COLO829 (cell line): ENCODE results near the gene DHX16.

Experiments used
- DNase-seq: peaks from one replicate; pipeline ENCODE4 v3.0.0; 2012; ENCODE audit warnings: low spot score

Gene DHX16

DNA sequence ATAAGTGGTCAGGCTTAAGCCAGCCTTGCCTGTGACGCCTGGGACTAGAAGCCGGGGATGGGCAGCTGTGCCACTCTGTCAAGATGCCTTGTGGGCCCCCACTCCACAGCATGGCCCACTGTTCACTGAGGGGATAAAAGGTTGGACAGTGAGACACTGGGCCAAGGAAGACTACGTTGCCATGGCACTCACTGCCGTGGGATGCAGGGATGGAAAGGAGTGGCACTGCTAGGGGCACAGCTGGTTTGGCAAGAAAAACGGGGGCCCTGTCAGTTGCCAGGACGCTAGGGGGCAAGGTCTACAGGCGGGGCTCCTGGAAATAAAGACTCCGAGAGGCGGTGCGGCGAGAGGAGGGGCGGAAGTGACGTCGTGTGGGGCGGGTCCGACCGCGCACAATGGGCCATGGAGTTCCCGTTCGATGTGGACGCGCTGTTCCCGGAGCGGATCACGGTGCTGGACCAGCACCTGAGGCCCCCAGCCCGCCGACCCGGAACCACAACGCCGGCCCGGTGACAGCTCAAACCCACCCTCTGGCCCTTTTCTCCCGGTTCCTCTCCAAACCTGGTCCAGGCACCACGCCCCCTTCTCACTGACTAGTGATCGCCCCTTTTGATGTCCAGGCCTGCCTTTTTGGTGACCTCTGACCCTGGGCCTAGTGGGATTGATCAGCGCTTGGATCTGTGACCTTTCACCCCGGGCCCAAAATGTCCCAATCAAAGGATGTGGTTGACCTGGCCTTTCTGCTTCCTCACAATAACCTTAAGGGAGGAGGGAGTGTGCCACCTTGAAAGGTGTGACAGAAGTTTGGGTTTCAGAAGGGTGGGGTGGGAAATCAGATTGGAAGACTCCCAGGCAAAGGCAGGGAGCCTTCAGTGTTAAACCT lies 46.1 kb downstream of the DHX16 start, which contains the start of gene ATAT1:
Gene ATAT1 (plus strand): TSS at position 391 of the 883 bp plus-strand sequence.
- DNase-seq, result peak; percentile 91

DNA sequence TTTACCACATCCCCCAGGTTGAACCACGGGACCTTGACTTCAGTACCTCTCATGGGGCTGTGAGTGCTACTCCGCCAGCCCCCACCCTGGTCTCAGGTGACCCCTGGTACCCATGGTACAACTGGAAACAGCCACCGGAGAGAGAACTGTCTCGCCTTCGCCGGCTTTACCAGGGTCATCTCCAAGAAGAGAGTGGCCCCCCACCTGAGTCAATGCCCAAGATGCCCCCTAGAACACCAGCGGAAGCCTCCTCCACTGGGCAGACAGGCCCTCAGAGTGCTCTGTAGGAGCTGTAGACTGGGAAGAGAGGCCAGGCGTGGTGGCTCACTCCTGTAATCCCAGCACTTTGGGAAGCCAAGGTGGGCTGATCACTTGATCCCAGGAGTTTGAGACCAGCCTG lies 47.3 kb downstream of the DHX16 start:
- DNase-seq, result no peak

- DNase-seq, result no peak
Observed at GRCh38 chr6:30619561-30619960, 53.2 kb downstream of the DHX16 start.

DNA sequence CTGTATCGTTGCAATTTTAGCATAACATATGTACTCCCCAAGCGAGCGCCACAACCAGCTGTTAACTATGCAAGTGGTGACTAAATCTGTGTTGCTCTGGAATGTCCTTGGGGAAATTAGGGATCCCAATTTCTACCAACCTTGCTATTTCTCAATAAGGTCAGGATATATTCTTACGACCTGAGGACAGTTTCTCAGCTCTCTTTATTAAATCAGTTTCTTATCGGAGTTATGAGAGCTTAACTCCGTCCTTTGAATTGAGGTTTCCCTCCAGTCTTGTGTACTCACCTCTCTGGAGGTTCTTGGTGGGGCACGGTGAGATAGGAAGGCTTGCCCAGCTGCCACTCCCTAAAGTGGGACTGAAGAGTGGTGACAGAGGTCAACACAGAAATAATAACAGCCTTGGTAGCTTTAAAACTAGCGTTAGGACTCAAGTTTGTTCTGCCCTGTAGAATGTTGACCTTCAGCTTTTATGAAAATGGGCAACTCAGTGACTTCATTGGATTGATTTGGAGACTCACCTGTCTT lies 54.5 kb downstream of the DHX16 start:
- no peak for DNase-seq

GRCh38 chr6:30617565-30618269 lies 55.1 kb downstream of the DHX16 start, which contains the start of gene MRPS18B:
Gene MRPS18B, plus strand, starts transcription at chr6:30617840. Its CDS starts 26 bp downstream, at chr6:30617866.
- DNase-seq, result peak; percentile 99

GRCh38 chr6:30616811-30617564 lies 55.8 kb downstream of the DHX16 start, which contains the start of gene PPP1R10:
Gene PPP1R10, minus strand, starts transcription at chr6:30617243. Its CDS starts 7,299 bp downstream, at chr6:30609944.
- DNase-seq, result peak; percentile 100

GRCh38 chr6:30615958-30616810 lies 56.6 kb downstream of the DHX16 start:
- no peak for DNase-seq

DNA sequence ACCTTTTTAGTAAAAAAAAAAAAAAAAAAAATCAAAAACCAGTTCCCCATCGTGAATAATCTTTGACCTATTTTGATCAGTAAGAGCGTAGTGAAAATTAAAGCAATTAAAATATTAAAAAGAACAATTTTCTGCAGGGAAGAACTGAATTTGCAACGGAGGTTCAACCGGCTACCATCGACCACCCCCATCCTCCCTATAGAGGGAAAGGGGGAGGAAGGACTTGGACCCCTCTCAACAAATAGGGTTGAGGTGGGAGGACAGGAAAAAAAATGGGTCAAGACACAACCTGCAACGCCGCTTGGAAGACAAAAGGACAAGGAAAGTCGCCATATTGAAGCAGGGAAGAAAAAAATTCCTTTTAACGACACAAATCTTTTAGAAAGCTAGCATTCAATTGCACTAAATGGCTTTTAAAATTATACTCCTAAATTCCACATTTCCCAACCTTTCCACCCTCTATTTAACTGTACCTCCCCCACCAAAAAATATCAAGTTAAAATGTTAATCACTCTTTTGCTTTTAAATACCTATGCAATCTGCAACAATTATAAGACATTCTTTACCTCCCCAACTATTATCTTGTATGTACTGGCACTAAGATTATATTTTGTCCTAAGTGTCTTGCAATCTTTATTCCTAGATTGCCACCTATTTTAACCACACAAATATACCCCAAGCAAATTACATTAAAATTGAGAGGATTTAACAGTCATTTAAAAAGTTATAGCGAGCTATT lies 57.4 kb downstream of the DHX16 start:
- DNase-seq, result no peak

DNA sequence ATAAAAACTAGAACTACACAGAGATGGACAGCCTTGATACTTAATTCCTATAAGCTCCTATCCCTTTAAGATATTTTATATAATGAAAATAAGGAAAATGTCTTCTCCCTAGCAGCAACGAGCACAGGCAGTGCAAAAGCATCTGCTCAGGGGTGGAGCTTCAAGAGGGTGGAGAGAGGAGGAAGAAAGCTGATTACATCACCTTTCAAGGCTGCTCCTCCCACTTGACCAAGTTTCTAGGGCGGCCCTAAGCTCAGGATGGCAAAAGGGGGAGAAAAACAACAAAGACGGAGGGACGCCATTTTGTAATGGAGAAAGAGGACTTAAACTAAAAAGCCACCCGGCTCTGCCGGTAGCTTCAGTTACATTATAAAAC lies 58.0 kb downstream of the DHX16 start:
- DNase-seq, result peak; percentile 97

- no peak for DNase-seq
Observed at GRCh38 chr6:30614044-30614842, 58.6 kb downstream of the DHX16 start.

DNA sequence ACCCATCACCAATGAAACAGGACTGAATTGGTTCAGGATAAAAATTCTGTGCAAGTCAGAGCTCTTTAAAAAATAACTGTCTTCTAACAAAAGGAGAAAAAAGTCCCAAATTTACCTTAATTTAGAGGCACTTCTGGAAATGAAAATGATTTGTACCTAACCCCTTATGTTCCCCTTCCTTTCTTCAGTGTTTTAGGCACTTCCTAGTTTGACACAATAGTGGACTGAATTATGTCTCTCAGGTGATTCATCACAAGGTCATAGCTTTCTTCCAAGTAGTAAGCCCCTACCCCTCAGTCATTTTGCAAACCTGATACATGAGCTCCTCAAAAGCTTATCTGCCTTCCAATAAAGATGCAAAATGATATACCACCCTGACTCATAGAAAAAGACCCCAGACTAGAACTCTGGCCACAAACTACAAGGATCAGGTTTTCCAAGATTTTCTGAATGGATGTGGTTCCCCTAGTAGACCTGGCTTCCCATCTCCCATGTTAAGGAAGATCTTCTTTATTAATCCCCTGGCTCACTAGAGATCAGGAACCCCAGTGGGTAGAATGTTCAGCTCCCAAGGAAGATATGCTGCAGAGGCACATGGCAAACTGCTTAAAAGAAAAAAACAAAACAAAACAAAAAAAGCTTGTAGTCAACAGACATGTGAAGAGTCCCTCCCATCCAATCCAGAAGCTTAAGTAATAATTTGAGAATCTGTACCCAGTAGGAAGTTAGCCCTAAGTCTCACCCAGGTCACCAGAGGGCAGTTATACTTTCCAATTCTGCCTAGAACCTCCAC lies 59.4 kb downstream of the DHX16 start:
- no peak for DNase-seq

GRCh38 chr6:30612687-30613248 lies 60.0 kb downstream of the DHX16 start:
- no peak for DNase-seq

- no peak for DNase-seq
Observed at GRCh38 chr6:30612213-30612612, 60.6 kb downstream of the DHX16 start.

DNA sequence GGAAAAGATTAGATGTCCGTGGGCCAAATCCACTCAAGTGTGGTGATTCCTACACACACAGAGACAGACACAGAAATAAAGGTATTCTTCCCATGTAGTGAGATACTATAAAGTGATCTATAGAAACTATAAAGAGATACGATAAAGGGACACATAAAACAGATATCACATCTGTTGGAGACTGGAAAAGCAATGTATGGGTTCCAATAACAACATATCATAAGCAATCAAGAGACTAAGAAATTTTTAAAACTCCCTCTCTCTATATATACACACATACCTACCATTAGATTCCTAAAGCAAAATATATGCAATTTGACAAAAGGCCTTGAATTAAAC lies 61.0 kb downstream of the DHX16 start:
- no peak for DNase-seq

DNA sequence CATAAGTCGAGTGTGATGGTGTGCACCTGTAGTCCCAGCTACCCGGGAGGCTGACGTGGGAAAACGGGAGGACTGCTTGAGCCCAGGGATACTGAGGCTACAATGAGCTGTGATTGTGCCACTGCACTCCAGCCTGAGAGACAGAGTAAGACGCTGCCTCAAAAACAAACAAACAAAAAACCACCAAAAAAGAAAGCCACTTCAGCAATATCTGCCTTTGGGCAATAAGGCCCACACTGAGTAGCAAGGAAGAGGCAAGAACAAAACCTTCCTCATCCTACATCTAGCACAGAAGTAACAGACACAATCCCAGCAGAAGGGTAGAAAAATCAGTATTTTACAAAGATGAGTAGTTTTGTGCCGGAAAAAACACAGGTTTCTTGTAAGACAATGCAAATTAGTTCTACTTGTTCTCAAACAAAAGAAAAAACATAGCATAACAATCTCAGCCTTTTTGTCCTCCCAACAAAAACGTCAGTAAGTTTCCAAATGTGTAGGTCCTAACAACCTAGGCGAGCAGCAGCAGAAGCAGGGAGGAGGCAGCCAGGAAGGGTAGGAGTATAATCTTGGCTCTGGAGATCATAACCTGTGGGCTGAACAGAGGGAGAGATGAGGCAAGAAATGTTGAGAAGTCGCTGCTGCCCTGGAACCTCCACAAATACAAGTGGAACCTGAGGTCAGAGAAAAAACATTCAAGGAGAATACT lies 61.5 kb downstream of the DHX16 start:
- no peak for DNase-seq

DNA sequence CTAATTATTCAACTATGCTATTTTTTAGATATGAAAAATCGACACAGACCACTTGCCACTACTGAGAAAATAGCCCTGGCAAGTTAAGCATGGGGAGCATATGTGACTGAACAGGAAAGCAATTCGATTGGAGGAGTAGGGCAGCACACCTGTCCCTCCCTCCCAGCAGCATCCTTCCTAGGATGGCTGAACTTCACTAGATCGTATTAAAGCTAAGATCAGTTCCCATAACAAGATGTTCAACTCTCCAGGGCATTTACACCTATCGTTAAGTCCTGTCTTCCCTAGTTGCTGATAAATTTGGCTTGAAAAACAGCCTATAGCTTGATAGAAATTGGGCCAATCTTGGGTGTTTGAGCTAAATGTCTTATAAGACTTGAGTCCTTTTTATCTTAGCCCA lies 62.7 kb downstream of the DHX16 start:
- DNase-seq, result no peak

DNA sequence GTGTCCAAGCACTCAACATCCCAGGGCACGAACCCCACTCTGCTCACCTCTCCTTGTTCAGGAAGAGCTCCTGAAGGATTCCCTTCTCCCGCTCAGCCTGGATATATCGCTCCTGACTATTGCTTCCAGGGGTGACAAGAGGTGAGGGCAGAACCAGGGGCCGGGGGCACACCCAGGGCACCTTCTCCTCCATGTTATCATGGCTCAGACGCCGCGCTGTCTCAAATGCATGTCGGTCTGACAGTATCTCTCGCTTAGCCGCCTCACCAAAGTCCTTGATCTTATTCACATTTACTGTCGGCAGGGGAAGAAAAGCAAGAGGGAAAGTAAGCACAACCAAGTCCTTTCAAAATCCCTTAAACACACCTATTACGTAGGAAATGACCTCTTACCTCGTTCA lies 68.8 kb downstream of the DHX16 start:
- DNase-seq, result no peak
